Omental fat pad (tissue), 4 donors: Measurements from ENCODE around the gene EDRF1. TPM values are rescaled to one million over a fixed set of nuclear protein-coding genes. Genes with fewer than 3 reads are reported as not detected.

ENCODE experiments used
- ATAC-seq: fragments of 150-250 bp; one replicate; pipeline ENCODE4 v1.9.1; 2016; ENCODE audit warnings: mild to moderate bottlenecking, moderate library complexity; ENCODE audit not compliant: low FRiP score
- DNase-seq: peaks from one replicate; pipeline ENCODE4 v3.0.0-alpha.2; 2019; ENCODE audit warnings: low spot score
- CTCF ChIP-seq, 3 donors: fragments of 450-650 bp; IDR thresholded peaks; one replicate each; pipeline ENCODE4 v1.5.1; 2016 to 2017; ENCODE audit warnings: antibody characterized with exemption in 3 of 3, mild to moderate bottlenecking in 3 of 3, moderate library complexity in 2 of 3
- total RNA-seq, 4 donors: library from RNA; depleted of rRNA; stranded (reverse); fragments of >200 nt; gene quantifications; one replicate each; pipeline ENCODE4 v1.1.0, GENCODE V29; 2016

The EDRF1 gene
- total RNA-seq, 4 donors from 2014 or later: 10.9 to 26.3 (median 22.1) TPM

GRCh38 chr10:125792342-125793300 lies 73.1 kb downstream of the EDRF1 start:
- no peak for ATAC-seq

GRCh38 chr10:125795128-125795527 lies 75.6 kb downstream of the EDRF1 start:
- no peak for TF ChIP-seq CTCF (IDR thresholded peaks at IDR 0.05)
- ATAC-seq (no peak), DNase-seq (no peak)

More at GRCh38 chr10:125792342-125793300, 73.1 kb downstream of the EDRF1 start:
- no peak for TF ChIP-seq CTCF (IDR thresholded peaks at IDR 0.05)
- DNase-seq: no peak

GRCh38 chr10:125795637-125796190 lies 76.2 kb downstream of the EDRF1 start:
- no peak for TF ChIP-seq CTCF (IDR thresholded peaks at IDR 0.05)
- ATAC-seq (no peak), DNase-seq (no peak)

GRCh38 chr10:125797424-125797823 lies 77.9 kb downstream of the EDRF1 start:
- ATAC-seq (no peak), DNase-seq (no peak)
- no peak for TF ChIP-seq CTCF (IDR thresholded peaks at IDR 0.05)

- DNase-seq (no peak), ATAC-seq (no peak)
- no peak for TF ChIP-seq CTCF (IDR thresholded peaks at IDR 0.05)
Measured at GRCh38 chr10:125797994-125798662, 78.6 kb downstream of the EDRF1 start.

GRCh38 chr10:125799451-125800182 lies 80.1 kb downstream of the EDRF1 start:
- no peak for DNase-seq
- no peak for ATAC-seq
- no peak for TF ChIP-seq CTCF (IDR thresholded peaks at IDR 0.05)
